GM10266 (cell line): ENCODE measurements around the gene IFT88.

ENCODE experiments used
- DNase-seq: peaks from one replicate; pipeline ENCODE4 v3.0.0; 2012; ENCODE audit errors: extremely low spot score
- CTCF ChIP-seq: IDR thresholded peaks from 2 replicates; pipeline ENCODE4 v1.5.1; 2012; ENCODE audit warnings: mild to moderate bottlenecking, low read depth; ENCODE audit not compliant: control insufficient read depth, insufficient read depth; ENCODE audit errors: missing control alignments

The IFT88 gene

GRCh38 chr13:20658451-20659040, 91.6 kb downstream of the IFT88 start:
- DNase-seq = no peak
- no peak for TF ChIP-seq CTCF

GRCh38 chr13:20664351-20664750, 97.4 kb downstream of the IFT88 start:
- no peak for DNase-seq
- no peak for TF ChIP-seq CTCF

- no peak for DNase-seq
- TF ChIP-seq CTCF = no peak
Measured at GRCh38 chr13:20666948-20667347, 100.0 kb downstream of the IFT88 start.

- DNase-seq = no peak
- TF ChIP-seq CTCF = no peak
Measured at GRCh38 chr13:20667857-20668437, 101.0 kb downstream of the IFT88 start.

- no peak for TF ChIP-seq CTCF
- no peak for DNase-seq
Measured at GRCh38 chr13:20669162-20669561, 102.2 kb downstream of the IFT88 start.

GRCh38 chr13:20671789-20672188, 104.8 kb downstream of the IFT88 start:
- DNase-seq = no peak
- TF ChIP-seq CTCF = no peak

- DNase-seq = no peak
- TF ChIP-seq CTCF = no peak
Measured at GRCh38 chr13:20672772-20673171, 105.8 kb downstream of the IFT88 start.
